HEK293 (cell line): ENCODE measurements around the gene RNF6.

Source experiments
- CTCF ChIA-PET: fragments of 350-600 bp; formaldehyde crosslinking; extraction: SDS; loops from one replicate; lab custom pipeline; 2021; ENCODE audit warnings: antibody characterized with exemption; lab: Yijun Ruan, JAX
- POLR2A ChIA-PET: fragments of 300-600 bp; formaldehyde crosslinking; extraction: SDS; loops from one replicate; lab custom pipeline; 2020; ENCODE audit warnings: antibody characterized with exemption, inconsistent platforms; lab: Yijun Ruan, JAX
- H3K27ac ChIP-seq: fragments of 200-500 bp; sonication (Bioruptor generic); 2 replicates; pipeline ENCODE4 v1.5.1; 2014; ENCODE audit warnings: low read depth, low read length, control low read depth, inconsistent platforms; ENCODE audit errors: extremely low read depth
- H3K36me3 ChIP-seq, 2 experiments: fragments of 200-500 bp in 1 of 2; sonication (Bioruptor generic) in 1 of 2; 1 replicate in 1 of 2; 2 replicates in 1 of 2; pipeline ENCODE4 v1.5.1; 2014 to 2017; ENCODE audit warnings: inconsistent platforms in 2 of 2, low read length in 2 of 2; ENCODE audit not compliant: control insufficient read depth in 2 of 2, insufficient read depth in 1 of 2
- H3K4me1 ChIP-seq: fragments of 200-500 bp; sonication (Bioruptor generic); 2 replicates; pipeline ENCODE4 v1.5.1; 2014; ENCODE audit warnings: mild to moderate bottlenecking, low read length, inconsistent platforms; ENCODE audit not compliant: control insufficient read depth, insufficient read depth
- H3K4me3 ChIP-seq: 2 replicates; pipeline ENCODE4 v1.5.1; 2011; ENCODE audit warnings: low read depth, mild to moderate bottlenecking, control low read depth, low read length, moderate library complexity
- H3K9me3 ChIP-seq: fragments of 200-500 bp; sonication (Bioruptor generic); 2 replicates; pipeline ENCODE4 v1.5.1; 2014; ENCODE audit warnings: low read depth, low read length, inconsistent platforms; ENCODE audit not compliant: control insufficient read depth, insufficient read depth
- GLIS2 ChIP-seq: fragments of 450-650 bp; formaldehyde crosslinking; IDR thresholded peaks from 2 replicates; pipeline ENCODE4 v1.5.1; 2016; ENCODE audit warnings: missing biosample characterization, missing genetic modification characterization
- KLF17 ChIP-seq: fragments of 450-650 bp; formaldehyde crosslinking; IDR thresholded peaks from 2 replicates; pipeline ENCODE4 v1.5.1; 2016; ENCODE audit warnings: missing biosample characterization, missing genetic modification characterization
- OSR2 ChIP-seq: fragments of 450-650 bp; formaldehyde crosslinking; IDR thresholded peaks from 2 replicates; pipeline ENCODE4 v1.5.1; 2016; ENCODE audit warnings: missing biosample characterization, missing genetic modification characterization
- SP7 ChIP-seq: fragments of 450-650 bp; formaldehyde crosslinking; IDR thresholded peaks from 2 replicates; pipeline ENCODE4 v1.5.1; 2016; ENCODE audit warnings: missing biosample characterization, missing genetic modification characterization
- WT1 ChIP-seq: fragments of 450-650 bp; formaldehyde crosslinking; IDR thresholded peaks from 2 replicates; pipeline ENCODE4 v1.5.1; 2016; ENCODE audit warnings: missing biosample characterization, missing genetic modification characterization
- ZEB2 ChIP-seq: fragments of 450-650 bp; formaldehyde crosslinking; IDR thresholded peaks from 2 replicates; pipeline ENCODE4 v1.5.1; 2016; ENCODE audit warnings: missing biosample characterization, missing genetic modification characterization
- ZNF16 ChIP-seq: fragments of 450-650 bp; formaldehyde crosslinking; IDR thresholded peaks from 2 replicates; pipeline ENCODE4 v1.5.1; 2016; ENCODE audit warnings: low read depth, missing biosample characterization, missing genetic modification characterization
- ZNF221 ChIP-seq: fragments of 450-650 bp; formaldehyde crosslinking; IDR thresholded peaks from 2 replicates; pipeline ENCODE4 v1.5.1; 2017; ENCODE audit warnings: missing biosample characterization, missing genetic modification characterization, borderline replicate concordance
- ZNF335 ChIP-seq: fragments of 450-650 bp; formaldehyde crosslinking; conservative IDR thresholded peaks from 2 replicates; pipeline ENCODE4 v1.5.1; 2016; ENCODE audit warnings: missing biosample characterization, missing genetic modification characterization
- ZNF48 ChIP-seq: fragments of 450-650 bp; formaldehyde crosslinking; IDR thresholded peaks from 2 replicates; pipeline ENCODE4 v1.5.1; 2016; ENCODE audit warnings: missing biosample characterization, missing genetic modification characterization
- ZNF518A ChIP-seq: fragments of 450-650 bp; formaldehyde crosslinking; conservative IDR thresholded peaks from 2 replicates; pipeline ENCODE4 v1.5.1; 2016; ENCODE audit warnings: low read depth, missing biosample characterization, missing genetic modification characterization
- ZNF677 ChIP-seq: fragments of 450-650 bp; IDR thresholded peaks from 2 replicates; pipeline ENCODE4 v1.5.0; 2018; ENCODE audit warnings: missing biosample characterization, mild to moderate bottlenecking, missing genetic modification characterization, moderate library complexity
- ZNF777 ChIP-seq: fragments of 450-650 bp; formaldehyde crosslinking; IDR thresholded peaks from 2 replicates; pipeline ENCODE4 v1.5.1; 2017; ENCODE audit warnings: missing biosample characterization, missing genetic modification characterization, borderline replicate concordance

RNF6 gene

GRCh38 chr13:26230703-26231102 lies 8.6 kb upstream of the RNF6 start (continued):
- TF ChIP-seq ZNF518A (tag by site-specific recombination) (no peak), GLIS2 (tag by site-specific recombination) (no peak), ZEB2 (tag by site-specific recombination) (no peak), ZNF677 (tag by site-specific recombination) (no peak), OSR2 (tag by site-specific recombination) (no peak)

GRCh38 chr13:26229080-26229615 lies 7.0 kb upstream of the RNF6 start:
- H3K4me3 ChIP-seq, result no peak overlapping the region
- no peaks in the 10 kb centered on the region for H3K4me1 ChIP-seq
- no peaks in the 10 kb centered on the region for H3K9me3 ChIP-seq
- TF ChIP-seq ZNF48 (tag by site-specific recombination), result no peak
- no peak for TF ChIP-seq ZNF518A (tag by site-specific recombination)
- no peak for TF ChIP-seq KLF17 (tag by site-specific recombination)
- TF ChIP-seq ZNF16 (tag by site-specific recombination), result no peak
- TF ChIP-seq WT1 (tag by site-specific recombination), result no peak
- TF ChIP-seq ZNF221 (tag by site-specific recombination), result no peak
- TF ChIP-seq ZNF335 (tag by site-specific recombination), result no peak
- TF ChIP-seq SP7, result no peak
- no peak for TF ChIP-seq ZNF777
- no peaks in the 10 kb centered on the region for H3K36me3 ChIP-seq
- POLR2A ChIA-PET, result no interaction called here
- H3K27ac ChIP-seq, result no peak overlapping the region
- CTCF ChIA-PET, result no interaction called here
